HepG2 (cell line): ENCODE data around the gene CARMIL1. TPM values are rescaled to one million over a fixed set of nuclear protein-coding genes. Genes with fewer than 3 reads are reported as not detected.

ENCODE experiments used
- ATAC-seq: fragments of 200-7000 bp; cut with Tn5 transposase; 3 replicates; pipeline ENCODE4 v1.9.1; 2020; ENCODE audit warnings: mild to moderate bottlenecking, moderate library complexity
- BruUV-seq: library from RNA; stranded (reverse); fragments of 400-500 nt; replicated peaks from 2 replicates; lab custom pipeline; 2021; lab: Mats Ljungman, UMichigan
- CTCF ChIA-PET: fragments of 300-600 bp; formaldehyde crosslinking; extraction: SDS; loops from one replicate; lab custom pipeline; 2021; ENCODE audit warnings: low total read pairs, inconsistent platforms, low intra/inter-chr PET ratio; lab: Yijun Ruan, JAX
- POLR2A ChIA-PET: fragments of 350-600 bp; sonication (Branson Sonifier 250); formaldehyde crosslinking; loops from one replicate; lab custom pipeline; 2020; ENCODE audit warnings: antibody characterized with exemption, inconsistent platforms; lab: Yijun Ruan, JAX
- DNase-seq: peaks from one replicate; pipeline ENCODE4 v3.0.0-alpha.2; 2015; ENCODE audit warnings: low spot score
- FAIRE-seq: peaks from 3 replicates; lab custom pipeline; 2011; peaks lifted over from hg19 to GRCh38; lab: Jason Lieb, UNC
- H2AFZ ChIP-seq: one replicate; pipeline ENCODE4 v1.6.1; 2011; ENCODE audit warnings: low read length, inconsistent platforms
- H3K27ac ChIP-seq: fragments of 300-600 bp; 3 replicates; pipeline ENCODE4 v1.8.0; 2011; ENCODE audit warnings: mixed run types, mild to moderate bottlenecking, mixed read lengths, low read length, inconsistent platforms; ENCODE audit not compliant: insufficient read depth; ENCODE audit errors: extremely low read length
- H3K27me3 ChIP-seq, 2 experiments: fragments of 200-600 bp in 1 of 2; 2 replicates in 1 of 2; 3 replicates in 1 of 2; pipeline versions ENCODE4 v1.6.0 to v1.8.0; 2011; ENCODE audit warnings: low read length in 2 of 2, mild to moderate bottlenecking in 2 of 2, moderate library complexity in 2 of 2, inconsistent platforms in 1 of 2; ENCODE audit not compliant: insufficient read depth in 2 of 2, control insufficient read depth in 1 of 2
- H3K36me3 ChIP-seq, 2 experiments: fragments of 200-600 bp in 1 of 2; replicated peaks in 1 of 2; 2 replicates in 1 of 2; 3 replicates in 1 of 2; pipeline versions ENCODE4 v1.5.1 to v1.8.0; 2011; ENCODE audit warnings: low read length in 2 of 2, inconsistent platforms in 1 of 2; ENCODE audit not compliant: insufficient read depth in 2 of 2, control insufficient read depth in 1 of 2
- H3K4me1 ChIP-seq: 2 replicates; pipeline ENCODE4 v1.5.1; 2012; ENCODE audit warnings: low read length, inconsistent platforms; ENCODE audit not compliant: insufficient read depth
- H3K4me2 ChIP-seq: 2 replicates; pipeline ENCODE4 v1.6.0; 2011; ENCODE audit warnings: low read depth, low read length, inconsistent platforms
- H3K4me3 ChIP-seq, 3 experiments: fragments of 200-600 bp in 1 of 3; sonication (generic), shearing (Covaris generic) in 1 of 3; replicated peaks in 1 of 3; 2 replicates each; pipeline ENCODE4 v1.5.1; 2011 to 2016; ENCODE audit warnings: low read length in 3 of 3, inconsistent platforms in 2 of 3, low read depth in 2 of 3, mild to moderate bottlenecking in 2 of 3, control low read depth in 1 of 3, mixed read lengths in 1 of 3; ENCODE audit not compliant: insufficient read depth in 1 of 3
- H3K79me2 ChIP-seq: one replicate; pipeline ENCODE4 v1.6.1; 2011; ENCODE audit warnings: low read length, inconsistent platforms; ENCODE audit not compliant: insufficient read depth
- H3K9ac ChIP-seq: 2 replicates; pipeline ENCODE4 v1.6.0; 2011; ENCODE audit warnings: mild to moderate bottlenecking, low read depth, low read length, inconsistent platforms; ENCODE audit not compliant: insufficient read depth
- H3K9me3 ChIP-seq: 2 replicates; pipeline ENCODE4 v1.5.1; 2012; ENCODE audit warnings: mild to moderate bottlenecking, low read length
- H4K20me1 ChIP-seq: 2 replicates; pipeline ENCODE4 v1.6.0; 2011; ENCODE audit warnings: inconsistent platforms, mild to moderate bottlenecking, low read length, moderate library complexity; ENCODE audit not compliant: insufficient read depth
- ETV5 ChIP-seq: IDR thresholded peaks from 2 replicates; pipeline ENCODE4 v1.6.1; 2018; ENCODE audit warnings: missing biosample characterization, missing genetic modification reagents, inconsistent platforms, borderline replicate concordance
- EZH2 ChIP-seq: conservative IDR thresholded peaks from 2 replicates; pipeline ENCODE4 v1.6.1; 2012; ENCODE audit warnings: mild to moderate bottlenecking, low read depth, low read length, moderate library complexity
- PRDM10 ChIP-seq: sonication (generic); formaldehyde crosslinking; IDR thresholded peaks from 2 replicates; pipeline ENCODE4 v1.4.0; 2020; ENCODE audit warnings: low read depth, missing genetic modification reagents
- RFX5 ChIP-seq: IDR thresholded peaks from 2 replicates; pipeline ENCODE4 v1.6.1; 2011; ENCODE audit warnings: low read depth, low read length, improper control_type of control experiment
- ZNF597 ChIP-seq: sonication (generic); formaldehyde crosslinking; IDR thresholded peaks from 2 replicates; pipeline ENCODE4 v1.5.0; 2020; ENCODE audit warnings: missing genetic modification reagents
- WGBS: methylation state at CpG from one replicate; pipeline ENCODE4 v1.1.6; 2017; ENCODE audit warnings: low lambda C conversion rate; 5-methylcytosine and 5-hydroxymethylcytosine counted together
- in situ Hi-C: cut with HindIII; loops from 2 replicates; pipeline ENCODE4 v1.10.0; 2017; ENCODE audit warnings: low pct_unique_long_range_greater_than_20kb; ENCODE audit not compliant: extremely low pct_ligation_motif_present
- intact Hi-C: fragments of 100-400 bp; cut with micrococcal nuclease; formaldehyde crosslinking; loops from one replicate; pipeline ENCODE4 v1.10.0; 2022; ENCODE audit not compliant: unreplicated experiment
- polyA plus RNA-seq, 8 experiments: library from polyadenylated mRNA; depleted of rRNA in 3 of 8; stranded (reverse) in 7 of 8; unstranded in 1 of 8; fragments of >200 nt; fragmentation: Illumina TruSeq in 4 of 8; extraction: Trizol in 4 of 8; gene quantifications; 2 replicates each; pipeline versions ENCODE4 v1.2.1 to v1.2.3, GENCODE V29; 2011 to 2016; ENCODE audit warnings: low read depth in 4 of 8, missing spikeins in 1 of 8, mixed read lengths in 1 of 8; ENCODE audit not compliant: insufficient read depth in 1 of 8
- total RNA-seq, 5 experiments: library from RNA; depleted of rRNA; stranded (reverse); fragments of >200 nt; fragmentation: Illumina TruSeq; extraction: Trizol; gene quantifications; 2 replicates each; pipeline ENCODE4 v1.2.3, GENCODE V29; 2016; ENCODE audit warnings: low read depth in 1 of 5
- TF ChIP-seq, protein P1 (sequence below): fragments of 450-650 bp; IDR thresholded peaks from 2 replicates; pipeline ENCODE4 v1.6.1; 2016
- TF ChIP-seq, protein P2 (sequence below): sonication (generic); formaldehyde crosslinking; IDR thresholded peaks from 2 replicates; pipeline ENCODE4 v1.4.0; 2020; ENCODE audit warnings: missing genetic modification reagents, borderline replicate concordance

CARMIL1 gene
- total and polyA plus RNA-seq, 2 of the 13 experiments (the other 11 are each of a cell fraction or from before 2014, with no cell fraction given), result 1.8 to 2.6 TPM

DNA sequence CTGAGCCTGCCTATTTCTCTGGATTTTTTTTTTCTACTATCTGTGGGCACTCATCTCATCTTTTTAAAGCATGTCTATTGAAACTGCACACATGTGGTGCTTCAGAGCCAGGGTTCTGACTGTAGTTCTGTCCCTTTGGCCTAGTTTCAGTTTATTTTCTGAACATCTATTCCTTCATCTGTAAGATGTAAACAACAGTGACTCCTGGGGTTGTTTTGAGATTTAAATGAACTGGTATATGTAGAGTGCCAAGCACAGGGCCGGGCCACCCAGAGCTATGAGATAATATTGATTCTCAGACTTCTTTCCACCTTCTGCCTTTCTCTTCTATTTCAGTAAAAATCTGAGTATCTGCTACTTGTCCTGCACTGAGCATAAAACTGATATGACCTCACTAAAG lies 185.1 kb downstream of the CARMIL1 start:
- Histone ChIP-seq H3K9me3 (no peaks in the 10 kb centered on the region), H3K79me2 (no peaks in the 10 kb centered on the region), H3K27ac (no peak overlapping the region), H3K9ac (no peak overlapping the region), H3K27me3 (no peaks in the 10 kb centered on the region), H3K36me3 (no peaks in the 10 kb centered on the region), H3K4me2 (no peak overlapping the region), H4K20me1 (no peaks in the 10 kb centered on the region), H3K4me3 (no peak overlapping the region), H2AFZ (no peak overlapping the region), H3K4me1 (no peaks in the 10 kb centered on the region)
- ChIA-PET POLR2A (no interaction called here), CTCF (no interaction called here)
- intact Hi-C loops (no loop called here), in situ Hi-C loops (no loop called here)
- ATAC-seq (no peak), DNase-seq (no peak), FAIRE-seq (no peak)
- 50% methylated on average over 1 of the region's 1 CpG for WGBS
- BruUV-seq, result no TSS peak
- TF ChIP-seq ETV5 (CRISPR knock-in tag), result no peak
- TF ChIP-seq, protein P1, sequence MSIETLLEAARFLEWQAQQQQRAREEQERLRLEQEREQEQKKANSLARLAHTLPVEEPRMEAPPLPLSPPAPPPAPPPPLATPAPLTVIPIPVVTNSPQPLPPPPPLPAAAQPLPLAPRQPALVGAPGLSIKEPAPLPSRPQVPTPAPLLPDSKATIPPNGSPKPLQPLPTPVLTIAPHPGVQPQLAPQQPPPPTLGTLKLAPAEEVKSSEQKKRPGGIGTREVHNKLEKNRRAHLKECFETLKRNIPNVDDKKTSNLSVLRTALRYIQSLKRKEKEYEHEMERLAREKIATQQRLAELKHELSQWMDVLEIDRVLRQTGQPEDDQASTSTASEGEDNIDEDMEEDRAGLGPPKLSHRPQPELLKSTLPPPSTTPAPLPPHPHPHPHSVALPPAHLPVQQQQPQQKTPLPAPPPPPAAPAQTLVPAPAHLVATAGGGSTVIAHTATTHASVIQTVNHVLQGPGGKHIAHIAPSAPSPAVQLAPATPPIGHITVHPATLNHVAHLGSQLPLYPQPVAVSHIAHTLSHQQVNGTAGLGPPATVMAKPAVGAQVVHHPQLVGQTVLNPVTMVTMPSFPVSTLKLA, result peak; percentile 15; the same call in 1 of the 2 replicates
- TF ChIP-seq, all 625 proteins: peak for 1

GRCh38 chr6:25465941-25466340 lies 186.8 kb downstream of the CARMIL1 start:
- CTCF ChIA-PET, result no interaction called here
- TF ChIP-seq, protein P2, sequence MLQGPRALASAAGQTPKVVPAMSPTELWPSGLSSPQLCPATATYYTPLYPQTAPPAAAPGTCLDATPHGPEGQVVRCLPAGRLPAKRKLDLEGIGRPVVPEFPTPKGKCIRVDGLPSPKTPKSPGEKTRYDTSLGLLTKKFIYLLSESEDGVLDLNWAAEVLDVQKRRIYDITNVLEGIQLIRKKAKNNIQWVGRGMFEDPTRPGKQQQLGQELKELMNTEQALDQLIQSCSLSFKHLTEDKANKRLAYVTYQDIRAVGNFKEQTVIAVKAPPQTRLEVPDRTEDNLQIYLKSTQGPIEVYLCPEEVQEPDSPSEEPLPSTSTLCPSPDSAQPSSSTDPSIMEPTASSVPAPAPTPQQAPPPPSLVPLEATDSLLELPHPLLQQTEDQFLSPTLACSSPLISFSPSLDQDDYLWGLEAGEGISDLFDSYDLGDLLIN, result no peak
- TF ChIP-seq PRDM10 (no peak), EZH2 (no peak), ZNF597 (CRISPR knock-in tag) (no peak), RFX5 (no peak)
- FAIRE-seq (no peak), ATAC-seq (no peak), DNase-seq (no peak)
- 68% methylated on average over 2 of the region's 2 CpGs for WGBS
- intact Hi-C loops, result no loop called here
- no peaks in the 10 kb centered on the region for H4K20me1 ChIP-seq
- H3K4me2 ChIP-seq, result no peak overlapping the region
- no peaks in the 10 kb centered on the region for H3K27me3 ChIP-seq
- no peaks in the 10 kb centered on the region for H3K79me2 ChIP-seq
- in situ Hi-C loops, result no loop called here
- POLR2A ChIA-PET, result no interaction called here
- H3K27ac ChIP-seq, result no peak overlapping the region
- H3K9ac ChIP-seq, result no peak overlapping the region
- H3K4me3 ChIP-seq, result no peak overlapping the region
- no peak overlapping the region for H2AFZ ChIP-seq
- H3K4me1 ChIP-seq, result no peaks in the 10 kb centered on the region
- H3K9me3 ChIP-seq, result no peaks in the 10 kb centered on the region
- H3K36me3 ChIP-seq, result no peaks in the 10 kb centered on the region
- no TSS peak for BruUV-seq
